SK-N-SH (cell line): ENCODE results near the gene TWSG1.

Experiments
- TF ChIP-seq, protein P1 (sequence below): fragments of 200-600 bp; sonication (generic); IDR thresholded peaks from 2 replicates; pipeline ENCODE4 v1.6.1; 2017; ENCODE audit warnings: antibody characterized with exemption, mild to moderate bottlenecking, moderate library complexity
- TF ChIP-seq, protein P2 (sequence below): IDR thresholded peaks from 2 replicates; pipeline ENCODE4; 2012

- TF ChIP-seq, protein P1, sequence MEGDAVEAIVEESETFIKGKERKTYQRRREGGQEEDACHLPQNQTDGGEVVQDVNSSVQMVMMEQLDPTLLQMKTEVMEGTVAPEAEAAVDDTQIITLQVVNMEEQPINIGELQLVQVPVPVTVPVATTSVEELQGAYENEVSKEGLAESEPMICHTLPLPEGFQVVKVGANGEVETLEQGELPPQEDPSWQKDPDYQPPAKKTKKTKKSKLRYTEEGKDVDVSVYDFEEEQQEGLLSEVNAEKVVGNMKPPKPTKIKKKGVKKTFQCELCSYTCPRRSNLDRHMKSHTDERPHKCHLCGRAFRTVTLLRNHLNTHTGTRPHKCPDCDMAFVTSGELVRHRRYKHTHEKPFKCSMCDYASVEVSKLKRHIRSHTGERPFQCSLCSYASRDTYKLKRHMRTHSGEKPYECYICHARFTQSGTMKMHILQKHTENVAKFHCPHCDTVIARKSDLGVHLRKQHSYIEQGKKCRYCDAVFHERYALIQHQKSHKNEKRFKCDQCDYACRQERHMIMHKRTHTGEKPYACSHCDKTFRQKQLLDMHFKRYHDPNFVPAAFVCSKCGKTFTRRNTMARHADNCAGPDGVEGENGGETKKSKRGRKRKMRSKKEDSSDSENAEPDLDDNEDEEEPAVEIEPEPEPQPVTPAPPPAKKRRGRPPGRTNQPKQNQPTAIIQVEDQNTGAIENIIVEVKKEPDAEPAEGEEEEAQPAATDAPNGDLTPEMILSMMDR = no peak
- TF ChIP-seq, protein P2, sequence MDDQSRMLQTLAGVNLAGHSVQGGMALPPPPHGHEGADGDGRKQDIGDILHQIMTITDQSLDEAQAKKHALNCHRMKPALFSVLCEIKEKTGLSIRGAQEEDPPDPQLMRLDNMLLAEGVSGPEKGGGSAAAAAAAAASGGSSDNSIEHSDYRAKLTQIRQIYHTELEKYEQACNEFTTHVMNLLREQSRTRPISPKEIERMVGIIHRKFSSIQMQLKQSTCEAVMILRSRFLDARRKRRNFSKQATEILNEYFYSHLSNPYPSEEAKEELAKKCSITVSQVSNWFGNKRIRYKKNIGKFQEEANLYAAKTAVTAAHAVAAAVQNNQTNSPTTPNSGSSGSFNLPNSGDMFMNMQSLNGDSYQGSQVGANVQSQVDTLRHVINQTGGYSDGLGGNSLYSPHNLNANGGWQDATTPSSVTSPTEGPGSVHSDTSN = no peak
These were observed 93.7 kb downstream of the TWSG1 start for GRCh38 chr18:9428301-9428706.
